Measurements from ENCODE around the gene SH2D7.

DNA sequence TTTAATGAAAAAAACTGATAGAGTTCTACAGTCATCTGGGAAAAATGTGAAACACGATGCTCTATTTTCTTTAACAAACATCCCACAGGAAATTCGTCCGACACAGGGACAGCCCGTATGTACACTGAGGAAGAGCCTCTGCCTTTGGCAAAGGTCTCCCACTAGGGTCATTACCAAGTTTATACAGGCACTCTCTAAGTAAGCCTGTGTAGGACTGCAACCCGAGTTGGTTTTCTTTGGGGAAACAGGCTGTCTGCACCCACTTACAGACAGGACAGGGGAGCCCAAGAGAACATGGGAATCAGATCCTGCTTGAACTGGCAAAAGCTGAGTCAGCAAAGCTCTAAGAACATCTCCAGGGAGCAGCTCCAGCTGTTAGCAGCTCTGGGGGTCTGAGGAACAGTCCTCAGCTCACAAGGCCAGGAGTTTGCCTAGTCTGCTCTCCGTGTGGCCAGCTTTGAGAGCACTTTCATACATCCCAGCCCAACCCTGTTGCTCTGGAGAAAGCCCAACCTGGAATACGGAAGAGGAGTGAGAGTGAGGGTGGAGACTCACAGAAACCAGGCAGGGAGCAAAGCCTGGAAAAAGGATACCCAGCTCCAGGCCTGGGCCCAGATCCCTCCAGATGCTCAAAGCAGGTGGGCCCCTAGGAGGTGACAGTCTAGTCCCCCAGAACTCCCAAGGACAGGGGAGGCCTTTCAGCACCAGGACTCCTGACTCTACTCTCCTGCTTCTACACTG lies 16.7 kb upstream of the SH2D7 start:
- peak in 1 of 2 donors; percentile 55 for TF ChIP-seq POLR2A (IDR thresholded peaks at IDR 0.05)
- TF ChIP-seq, protein P1, sequence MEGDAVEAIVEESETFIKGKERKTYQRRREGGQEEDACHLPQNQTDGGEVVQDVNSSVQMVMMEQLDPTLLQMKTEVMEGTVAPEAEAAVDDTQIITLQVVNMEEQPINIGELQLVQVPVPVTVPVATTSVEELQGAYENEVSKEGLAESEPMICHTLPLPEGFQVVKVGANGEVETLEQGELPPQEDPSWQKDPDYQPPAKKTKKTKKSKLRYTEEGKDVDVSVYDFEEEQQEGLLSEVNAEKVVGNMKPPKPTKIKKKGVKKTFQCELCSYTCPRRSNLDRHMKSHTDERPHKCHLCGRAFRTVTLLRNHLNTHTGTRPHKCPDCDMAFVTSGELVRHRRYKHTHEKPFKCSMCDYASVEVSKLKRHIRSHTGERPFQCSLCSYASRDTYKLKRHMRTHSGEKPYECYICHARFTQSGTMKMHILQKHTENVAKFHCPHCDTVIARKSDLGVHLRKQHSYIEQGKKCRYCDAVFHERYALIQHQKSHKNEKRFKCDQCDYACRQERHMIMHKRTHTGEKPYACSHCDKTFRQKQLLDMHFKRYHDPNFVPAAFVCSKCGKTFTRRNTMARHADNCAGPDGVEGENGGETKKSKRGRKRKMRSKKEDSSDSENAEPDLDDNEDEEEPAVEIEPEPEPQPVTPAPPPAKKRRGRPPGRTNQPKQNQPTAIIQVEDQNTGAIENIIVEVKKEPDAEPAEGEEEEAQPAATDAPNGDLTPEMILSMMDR (IDR thresholded peaks at IDR 0.05) = peak in 1 of 6 experiments; percentile 15
